Prostate gland (tissue), 2 donors: ENCODE results near the gene ZNF700.

Experiments used
- POLR2A ChIP-seq: fragments of 450-650 bp; IDR thresholded peaks from one replicate; pipeline ENCODE4 v1.6.1; 2016; ENCODE audit warnings: antibody characterized with exemption, mild to moderate bottlenecking
- POLR2AphosphoS5 ChIP-seq: sonication (generic); formaldehyde crosslinking; IDR thresholded peaks from one replicate; pipeline ENCODE4 v1.6.1; 2017; ENCODE audit warnings: antibody characterized with exemption
- TF ChIP-seq, protein P1 (sequence below), 4 experiments: fragments of 200-600 bp in 2 of 4; fragments of 450-650 bp in 2 of 4; sonication (generic) in 2 of 4; IDR thresholded peaks; 1 replicate in 3 of 4; 2 replicates in 1 of 4; pipeline ENCODE4 v1.5.1; 2016 to 2019; ENCODE audit warnings: antibody characterized with exemption in 4 of 4, mild to moderate bottlenecking in 2 of 4, moderate library complexity in 2 of 4

DNA sequence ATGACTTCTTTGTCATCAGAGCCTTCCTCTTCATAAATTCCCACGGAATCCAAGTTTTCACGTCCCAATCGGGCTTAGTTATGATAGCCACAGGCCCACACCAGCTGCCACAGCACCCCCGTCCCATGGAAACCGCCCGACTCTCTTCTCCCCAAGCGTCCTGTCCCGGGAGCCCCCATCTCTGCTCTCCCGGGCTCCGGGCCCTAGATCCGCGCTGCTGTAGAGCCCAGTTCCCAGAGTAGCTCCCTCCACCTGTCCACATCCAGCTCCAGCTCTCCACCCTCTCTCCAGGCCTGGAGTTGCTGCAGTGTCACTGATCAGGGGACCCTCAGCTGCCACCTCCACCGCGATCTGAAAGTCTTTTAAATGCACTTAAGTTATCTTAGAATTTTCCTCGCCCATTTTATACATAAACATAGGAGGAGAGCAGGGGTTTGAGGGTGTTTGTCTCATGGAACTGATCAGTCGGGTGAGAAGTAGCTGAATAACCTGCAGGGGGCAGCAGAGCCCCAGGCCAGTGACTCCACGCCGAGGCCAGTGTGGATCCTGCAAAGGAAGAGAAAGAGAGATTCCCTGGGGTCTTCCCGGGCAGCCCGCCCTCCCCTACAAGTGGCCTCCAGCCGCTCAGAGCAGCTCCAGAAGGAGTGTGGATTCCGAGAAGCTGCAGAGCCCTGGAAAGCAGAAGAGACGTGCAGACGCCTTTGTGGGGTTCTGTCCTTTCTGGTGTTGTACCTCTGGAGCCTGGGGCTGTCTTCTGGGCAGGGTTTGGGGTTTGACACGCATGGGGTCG lies 38.9 kb downstream of the ZNF700 start:
- TF ChIP-seq, protein P1, sequence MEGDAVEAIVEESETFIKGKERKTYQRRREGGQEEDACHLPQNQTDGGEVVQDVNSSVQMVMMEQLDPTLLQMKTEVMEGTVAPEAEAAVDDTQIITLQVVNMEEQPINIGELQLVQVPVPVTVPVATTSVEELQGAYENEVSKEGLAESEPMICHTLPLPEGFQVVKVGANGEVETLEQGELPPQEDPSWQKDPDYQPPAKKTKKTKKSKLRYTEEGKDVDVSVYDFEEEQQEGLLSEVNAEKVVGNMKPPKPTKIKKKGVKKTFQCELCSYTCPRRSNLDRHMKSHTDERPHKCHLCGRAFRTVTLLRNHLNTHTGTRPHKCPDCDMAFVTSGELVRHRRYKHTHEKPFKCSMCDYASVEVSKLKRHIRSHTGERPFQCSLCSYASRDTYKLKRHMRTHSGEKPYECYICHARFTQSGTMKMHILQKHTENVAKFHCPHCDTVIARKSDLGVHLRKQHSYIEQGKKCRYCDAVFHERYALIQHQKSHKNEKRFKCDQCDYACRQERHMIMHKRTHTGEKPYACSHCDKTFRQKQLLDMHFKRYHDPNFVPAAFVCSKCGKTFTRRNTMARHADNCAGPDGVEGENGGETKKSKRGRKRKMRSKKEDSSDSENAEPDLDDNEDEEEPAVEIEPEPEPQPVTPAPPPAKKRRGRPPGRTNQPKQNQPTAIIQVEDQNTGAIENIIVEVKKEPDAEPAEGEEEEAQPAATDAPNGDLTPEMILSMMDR (IDR thresholded peaks at IDR 0.05): peak; percentile 57 to 73 (median 70)
- TF ChIP-seq POLR2A (no peak), POLR2AphosphoS5 (no peak)
